ENCODE results near the gene SARM1. TPM values are rescaled to one million over a fixed set of nuclear protein-coding genes. Genes with fewer than 3 reads are reported as not detected.
"Not testable (repeated sequence)": the region's sequence is repeated elsewhere in the genome, so short reads cannot be mapped to it uniquely, and the experiment has no call there.

The SARM1 gene
- total RNA-seq, 1 experiment from 2014 or later, result 37.7 TPM

GRCh38 chr17:28338056-28338768, 33.3 kb upstream of the SARM1 start:
- DNase-seq (ENCODE audit: low spot score), result no peak
- BruUV-seq (replicated peaks), result no TSS peak
- ChIA-PET POLR2A (ENCODE audit: low non-redundant PET) (no interaction called here), CTCF (interaction anchor here (0.5 kb wide), 1 partner anchor 207 kb away, joined by 6 read pairs; no protein-coding TSS in a partner anchor)
- Histone ChIP-seq H3K27ac (ENCODE audit: low read depth, low read length, poor library complexity, severe bottlenecking) (no peak overlapping the region), H3K4me1 (ENCODE audit: insufficient read depth, low read length, poor library complexity, severe bottlenecking) (peaks cover 11% of the 10 kb centered on the region), H3K9me3 (ENCODE audit: low read depth, low read length, poor library complexity, severe bottlenecking) (no peaks in the 10 kb centered on the region), H3K4me3 (ENCODE audit: low read depth, low read length, poor library complexity, severe bottlenecking) (no peak overlapping the region), H3K36me3 (ENCODE audit: insufficient read depth, low read length, poor library complexity, severe bottlenecking) (peaks cover 25% of the 10 kb centered on the region), H3K27me3 (replicated peaks; ENCODE audit: insufficient read depth, low read depth, low read length, poor library complexity) (no peaks in the 10 kb centered on the region)
- intact Hi-C loops (cut with micrococcal nuclease; ENCODE audit: unreplicated experiment), result no loop called here
- no peak for TF ChIP-seq EZH2 (IDR thresholded peaks at IDR 0.05; ENCODE audit: borderline replicate concordance, low read depth, low read length, poor library complexity, severe bottlenecking)
- TF ChIP-seq, protein P1, sequence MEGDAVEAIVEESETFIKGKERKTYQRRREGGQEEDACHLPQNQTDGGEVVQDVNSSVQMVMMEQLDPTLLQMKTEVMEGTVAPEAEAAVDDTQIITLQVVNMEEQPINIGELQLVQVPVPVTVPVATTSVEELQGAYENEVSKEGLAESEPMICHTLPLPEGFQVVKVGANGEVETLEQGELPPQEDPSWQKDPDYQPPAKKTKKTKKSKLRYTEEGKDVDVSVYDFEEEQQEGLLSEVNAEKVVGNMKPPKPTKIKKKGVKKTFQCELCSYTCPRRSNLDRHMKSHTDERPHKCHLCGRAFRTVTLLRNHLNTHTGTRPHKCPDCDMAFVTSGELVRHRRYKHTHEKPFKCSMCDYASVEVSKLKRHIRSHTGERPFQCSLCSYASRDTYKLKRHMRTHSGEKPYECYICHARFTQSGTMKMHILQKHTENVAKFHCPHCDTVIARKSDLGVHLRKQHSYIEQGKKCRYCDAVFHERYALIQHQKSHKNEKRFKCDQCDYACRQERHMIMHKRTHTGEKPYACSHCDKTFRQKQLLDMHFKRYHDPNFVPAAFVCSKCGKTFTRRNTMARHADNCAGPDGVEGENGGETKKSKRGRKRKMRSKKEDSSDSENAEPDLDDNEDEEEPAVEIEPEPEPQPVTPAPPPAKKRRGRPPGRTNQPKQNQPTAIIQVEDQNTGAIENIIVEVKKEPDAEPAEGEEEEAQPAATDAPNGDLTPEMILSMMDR (conservative IDR thresholded peaks at IDR 0.05; ENCODE audit: low read depth, low read length), result no peak

DNA sequence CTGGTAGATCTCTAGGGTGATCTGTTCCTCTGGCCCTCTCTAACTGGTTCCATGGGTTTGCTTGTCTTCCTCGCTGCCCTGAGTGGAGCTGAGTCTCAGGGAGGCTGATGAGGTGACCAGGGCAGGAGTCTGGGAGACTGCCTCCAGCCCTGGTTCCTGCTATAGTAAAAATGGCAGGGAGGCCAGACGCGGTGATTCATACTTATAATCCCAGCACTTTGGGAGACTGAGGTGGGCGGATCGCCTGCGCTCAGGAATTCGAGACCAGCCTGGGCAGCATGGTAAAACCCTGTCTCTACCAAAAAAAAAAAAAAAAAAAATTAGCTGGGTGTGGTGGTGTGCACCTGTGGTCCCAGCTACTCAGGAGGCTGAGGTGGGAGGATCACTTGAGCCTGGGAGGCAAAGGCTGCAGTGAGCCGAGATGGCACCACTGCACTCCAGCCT, 32.7 kb upstream of the SARM1 start:
- DNase-seq (ENCODE audit: low spot score); H3K4me3 ChIP-seq (ENCODE audit: low read depth, low read length, poor library complexity, severe bottlenecking); H3K27me3 ChIP-seq (replicated peaks; ENCODE audit: insufficient read depth, low read depth, low read length, poor library complexity); intact Hi-C loops (cut with micrococcal nuclease; ENCODE audit: unreplicated experiment); POLR2A ChIA-PET (ENCODE audit: low non-redundant PET); H3K27ac ChIP-seq (ENCODE audit: low read depth, low read length, poor library complexity, severe bottlenecking); H3K9me3 ChIP-seq (ENCODE audit: low read depth, low read length, poor library complexity, severe bottlenecking); BruUV-seq (replicated peaks): not testable (repeated sequence)
- H3K36me3 ChIP-seq (ENCODE audit: insufficient read depth, low read length, poor library complexity, severe bottlenecking), result peaks cover 25% of the 10 kb centered on the region
- peaks cover 11% of the 10 kb centered on the region for H3K4me1 ChIP-seq (ENCODE audit: insufficient read depth, low read length, poor library complexity, severe bottlenecking)
- CTCF ChIA-PET, result interaction anchor here (0.5 kb wide), 1 partner anchor 207 kb away, joined by 6 read pairs; no protein-coding TSS in a partner anchor

- Histone ChIP-seq H3K4me1 (ENCODE audit: insufficient read depth, low read length, poor library complexity, severe bottlenecking) (peaks cover 7% of the 10 kb centered on the region), H3K36me3 (ENCODE audit: insufficient read depth, low read length, poor library complexity, severe bottlenecking) (peaks cover 29% of the 10 kb centered on the region), H3K9me3 (ENCODE audit: low read depth, low read length, poor library complexity, severe bottlenecking) (no peaks in the 10 kb centered on the region), H3K27ac (ENCODE audit: low read depth, low read length, poor library complexity, severe bottlenecking) (no peak overlapping the region), H3K4me3 (ENCODE audit: low read depth, low read length, poor library complexity, severe bottlenecking) (no peak overlapping the region), H3K27me3 (replicated peaks; ENCODE audit: insufficient read depth, low read depth, low read length, poor library complexity) (no peaks in the 10 kb centered on the region)
- POLR2A ChIA-PET (ENCODE audit: low non-redundant PET), result no interaction called here
- DNase-seq (ENCODE audit: low spot score), result no peak
- no TSS peak for BruUV-seq (replicated peaks)
- TF ChIP-seq EZH2 (IDR thresholded peaks at IDR 0.05; ENCODE audit: borderline replicate concordance, low read depth, low read length, poor library complexity, severe bottlenecking), result no peak
- TF ChIP-seq, protein P1 (conservative IDR thresholded peaks at IDR 0.05; ENCODE audit: low read depth, low read length), result no peak
- intact Hi-C loops (cut with micrococcal nuclease; ENCODE audit: unreplicated experiment), result no loop called here
- CTCF ChIA-PET, result no interaction called here
Observed at GRCh38 chr17:28339431-28339830, 32.1 kb upstream of the SARM1 start.

DNA sequence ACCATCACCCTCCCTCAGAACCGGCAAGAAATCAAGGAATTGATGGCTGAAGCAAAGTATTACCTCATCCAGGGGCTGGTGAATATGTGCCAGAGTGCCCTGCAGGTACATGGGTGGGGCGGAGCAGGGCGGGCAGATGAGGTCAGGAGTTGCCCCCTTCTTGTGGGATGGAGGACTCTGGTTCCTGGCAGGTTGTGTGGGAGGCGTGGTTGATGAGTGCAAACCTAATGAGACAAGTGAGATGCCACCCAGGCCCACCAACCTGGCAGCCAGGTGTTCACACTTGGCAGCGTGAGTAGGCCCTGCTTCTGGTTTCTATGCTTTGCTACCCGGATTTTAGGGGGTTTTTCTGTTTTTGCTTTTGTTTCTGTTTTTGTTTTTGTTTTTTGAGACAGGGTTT, 31.1 kb upstream of the SARM1 start:
- no TSS peak for BruUV-seq (replicated peaks)
- POLR2A ChIA-PET (ENCODE audit: low non-redundant PET), result no interaction called here
- H3K4me3 ChIP-seq (ENCODE audit: low read depth, low read length, poor library complexity, severe bottlenecking), result no peak overlapping the region
- DNase-seq (ENCODE audit: low spot score), result no peak
- H3K27ac ChIP-seq (ENCODE audit: low read depth, low read length, poor library complexity, severe bottlenecking), result no peak overlapping the region
- H3K27me3 ChIP-seq (replicated peaks; ENCODE audit: insufficient read depth, low read depth, low read length, poor library complexity), result no peaks in the 10 kb centered on the region
- peaks cover 33% of the 10 kb centered on the region for H3K36me3 ChIP-seq (ENCODE audit: insufficient read depth, low read length, poor library complexity, severe bottlenecking)
- peaks cover 6% of the 10 kb centered on the region for H3K4me1 ChIP-seq (ENCODE audit: insufficient read depth, low read length, poor library complexity, severe bottlenecking)
- CTCF ChIA-PET, result no interaction called here
- H3K9me3 ChIP-seq (ENCODE audit: low read depth, low read length, poor library complexity, severe bottlenecking), result no peaks in the 10 kb centered on the region
- intact Hi-C loops (cut with micrococcal nuclease; ENCODE audit: unreplicated experiment), result no loop called here
- no peak for TF ChIP-seq EZH2 (IDR thresholded peaks at IDR 0.05; ENCODE audit: borderline replicate concordance, low read depth, low read length, poor library complexity, severe bottlenecking)
- TF ChIP-seq, protein P1 (conservative IDR thresholded peaks at IDR 0.05; ENCODE audit: low read depth, low read length), result no peak

Measured in A673 (cell line).